Type B pancreatic cell (in vitro differentiated cells): ENCODE data around the gene KCNA3. TPM values are rescaled to one million over a fixed set of nuclear protein-coding genes. Genes with fewer than 3 reads are reported as not detected.

Experiments used
- DNase-seq: peaks from one replicate; pipeline ENCODE4 v3.0.0; 2021; ENCODE audit warnings: mixed read lengths; ENCODE audit not compliant: unreplicated experiment; ENCODE audit errors: extremely low spot score
- H3K27ac Mint-ChIP-seq: 2 replicates; pipeline ENCODE4 v1.8.0; 2021; ENCODE audit warnings: mild to moderate bottlenecking, mixed read lengths
- H3K27me3 Mint-ChIP-seq: 2 replicates; pipeline ENCODE4 v1.8.0; 2021; ENCODE audit warnings: mixed read lengths
- H3K36me3 Mint-ChIP-seq: 2 replicates; pipeline ENCODE4 v1.8.0; 2021; ENCODE audit warnings: mixed read lengths
- H3K4me1 Mint-ChIP-seq: one replicate; pipeline ENCODE4 v1.8.0; 2021; ENCODE audit warnings: mixed read lengths; ENCODE audit not compliant: unreplicated experiment
- H3K4me3 Mint-ChIP-seq: 2 replicates; pipeline ENCODE4 v1.8.0; 2021; ENCODE audit warnings: mild to moderate bottlenecking, mixed read lengths
- H3K9me3 Mint-ChIP-seq: 2 replicates; pipeline ENCODE4 v1.8.0; 2021; ENCODE audit warnings: mixed read lengths
- total RNA-seq: library from RNA; stranded (reverse); gene quantifications from 2 replicates; pipeline ENCODE4 v1.2.1, GENCODE V29; 2021; ENCODE audit warnings: low replicate concordance
- TF ChIP-seq, protein P1 (sequence below): fragments of 200-600 bp; sonication (generic); conservative IDR thresholded peaks from 2 replicates; pipeline ENCODE4 v1.5.0; 2021; ENCODE audit warnings: antibody characterized with exemption, mild to moderate bottlenecking

KCNA3 gene
- total RNA-seq, 1 donor from 2014 or later: 0.94 TPM

DNA sequence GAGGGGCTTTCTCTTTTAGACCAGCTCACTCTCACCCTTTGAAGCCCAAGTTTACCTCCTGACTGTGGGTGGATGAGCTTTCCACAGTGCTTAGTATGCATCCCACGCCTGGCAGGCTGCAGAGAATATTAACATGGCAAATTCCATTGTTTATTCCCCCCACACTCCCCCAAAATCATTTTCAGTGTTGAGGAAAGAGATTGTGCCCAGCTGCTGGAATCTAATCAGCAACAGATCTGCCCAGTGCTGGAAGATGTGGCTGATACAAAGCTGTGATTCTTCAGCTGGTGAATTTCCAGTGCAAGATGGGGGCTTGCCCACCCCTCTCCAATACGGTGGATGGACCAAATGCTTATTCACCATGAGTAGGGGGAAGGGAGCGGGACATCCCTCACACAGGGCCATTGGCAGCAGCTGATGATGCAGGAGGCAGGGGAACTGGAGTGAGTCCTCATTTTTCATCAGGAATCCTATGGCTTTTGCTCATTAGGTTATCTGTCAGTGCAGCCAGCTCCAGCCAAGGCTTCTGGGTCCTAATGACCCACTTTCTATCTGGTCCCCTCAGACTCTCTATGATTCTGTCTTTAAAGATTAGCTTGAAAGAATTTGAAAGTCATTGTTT is 39.7 kb upstream of the KCNA3 start:
- H3K4me3 Mint-ChIP-seq: no peak overlapping the region
- TF ChIP-seq, protein P1, sequence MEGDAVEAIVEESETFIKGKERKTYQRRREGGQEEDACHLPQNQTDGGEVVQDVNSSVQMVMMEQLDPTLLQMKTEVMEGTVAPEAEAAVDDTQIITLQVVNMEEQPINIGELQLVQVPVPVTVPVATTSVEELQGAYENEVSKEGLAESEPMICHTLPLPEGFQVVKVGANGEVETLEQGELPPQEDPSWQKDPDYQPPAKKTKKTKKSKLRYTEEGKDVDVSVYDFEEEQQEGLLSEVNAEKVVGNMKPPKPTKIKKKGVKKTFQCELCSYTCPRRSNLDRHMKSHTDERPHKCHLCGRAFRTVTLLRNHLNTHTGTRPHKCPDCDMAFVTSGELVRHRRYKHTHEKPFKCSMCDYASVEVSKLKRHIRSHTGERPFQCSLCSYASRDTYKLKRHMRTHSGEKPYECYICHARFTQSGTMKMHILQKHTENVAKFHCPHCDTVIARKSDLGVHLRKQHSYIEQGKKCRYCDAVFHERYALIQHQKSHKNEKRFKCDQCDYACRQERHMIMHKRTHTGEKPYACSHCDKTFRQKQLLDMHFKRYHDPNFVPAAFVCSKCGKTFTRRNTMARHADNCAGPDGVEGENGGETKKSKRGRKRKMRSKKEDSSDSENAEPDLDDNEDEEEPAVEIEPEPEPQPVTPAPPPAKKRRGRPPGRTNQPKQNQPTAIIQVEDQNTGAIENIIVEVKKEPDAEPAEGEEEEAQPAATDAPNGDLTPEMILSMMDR: no peak
- H3K4me1 Mint-ChIP-seq: no peaks in the 10 kb centered on the region
- H3K27me3 Mint-ChIP-seq: peaks cover 33% of the 10 kb centered on the region
- no peak for DNase-seq
- H3K9me3 Mint-ChIP-seq: no peaks in the 10 kb centered on the region
- H3K27ac Mint-ChIP-seq: no peak overlapping the region
- H3K36me3 Mint-ChIP-seq: no peaks in the 10 kb centered on the region

DNA sequence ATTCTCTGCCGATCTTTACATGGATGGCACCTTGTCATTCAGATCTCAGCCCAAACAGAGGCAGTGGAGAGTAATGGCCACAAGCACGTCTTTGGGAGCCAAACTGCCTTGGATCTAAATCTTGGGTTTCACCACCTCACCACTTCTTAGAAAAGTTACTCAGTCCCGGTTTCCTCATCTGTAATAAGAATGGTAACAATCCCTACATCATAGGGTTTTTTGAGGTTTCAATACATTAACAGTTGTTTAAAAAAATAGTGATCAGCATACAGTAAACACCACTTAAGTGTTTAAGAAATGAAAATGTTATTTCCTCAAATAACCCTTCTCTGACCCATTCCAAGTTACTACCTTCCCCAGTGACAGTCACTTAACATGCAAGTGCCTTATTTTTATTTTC is 38.5 kb upstream of the KCNA3 start:
- TF ChIP-seq, protein P1: no peak
- Mint-ChIP-seq H3K36me3 (no peaks in the 10 kb centered on the region), H3K4me3 (no peak overlapping the region), H3K9me3 (no peaks in the 10 kb centered on the region), H3K4me1 (no peaks in the 10 kb centered on the region), H3K27ac (no peak overlapping the region), H3K27me3 (peaks cover 25% of the 10 kb centered on the region)
- DNase-seq: no peak

DNA sequence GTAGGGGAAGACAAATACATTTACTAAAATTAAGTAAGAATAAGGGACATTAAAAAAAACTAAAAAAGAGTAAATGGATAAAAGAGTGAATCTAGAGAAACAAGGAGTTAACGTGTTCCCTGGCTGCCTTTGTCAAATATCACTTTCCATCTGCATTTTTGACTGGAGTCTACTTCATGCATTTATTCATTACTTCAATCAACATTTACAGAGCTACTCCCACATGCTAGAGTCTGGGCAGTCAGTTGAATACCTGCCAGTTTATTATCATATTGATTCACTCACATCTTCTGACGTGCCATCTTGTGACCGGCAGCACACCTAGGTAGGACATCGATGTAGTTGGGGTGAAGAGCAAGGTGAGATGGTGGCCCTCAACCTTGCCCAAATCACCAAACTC is 35.6 kb upstream of the KCNA3 start:
- TF ChIP-seq, protein P1: no peak
- Mint-ChIP-seq H3K4me3 (no peak overlapping the region), H3K9me3 (no peaks in the 10 kb centered on the region), H3K36me3 (no peaks in the 10 kb centered on the region), H3K27ac (no peak overlapping the region), H3K4me1 (no peaks in the 10 kb centered on the region), H3K27me3 (peaks cover 17% of the 10 kb centered on the region)
- no peak for DNase-seq

DNA sequence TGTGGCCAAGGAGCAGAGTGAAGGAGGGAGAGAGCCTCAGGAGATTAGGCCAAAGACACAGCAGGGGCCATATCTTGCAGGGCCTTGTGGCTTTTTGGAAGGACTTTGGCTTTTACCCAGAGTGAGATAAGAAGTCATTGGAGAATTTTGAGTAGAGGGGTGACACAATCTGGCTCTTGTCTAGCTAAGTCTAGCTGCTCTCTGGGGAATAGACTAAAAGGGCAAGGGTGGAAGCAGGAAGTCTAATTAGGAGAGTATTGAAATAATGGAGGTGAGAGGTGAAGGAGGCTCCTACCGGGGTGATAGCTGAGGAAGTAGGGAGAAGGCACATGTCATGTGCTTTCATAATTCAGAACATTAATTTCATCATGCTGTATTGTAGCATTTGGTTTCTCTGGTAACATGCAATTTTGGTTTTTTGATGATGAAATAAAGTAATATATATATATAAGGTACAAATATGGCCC is 34.3 kb upstream of the KCNA3 start:
- no peaks in the 10 kb centered on the region for H3K9me3 Mint-ChIP-seq
- peaks cover 14% of the 10 kb centered on the region for H3K27me3 Mint-ChIP-seq
- DNase-seq: no peak
- H3K27ac Mint-ChIP-seq: no peak overlapping the region
- H3K4me3 Mint-ChIP-seq: no peak overlapping the region
- TF ChIP-seq, protein P1: no peak
- no peaks in the 10 kb centered on the region for H3K36me3 Mint-ChIP-seq
- no peaks in the 10 kb centered on the region for H3K4me1 Mint-ChIP-seq

DNA sequence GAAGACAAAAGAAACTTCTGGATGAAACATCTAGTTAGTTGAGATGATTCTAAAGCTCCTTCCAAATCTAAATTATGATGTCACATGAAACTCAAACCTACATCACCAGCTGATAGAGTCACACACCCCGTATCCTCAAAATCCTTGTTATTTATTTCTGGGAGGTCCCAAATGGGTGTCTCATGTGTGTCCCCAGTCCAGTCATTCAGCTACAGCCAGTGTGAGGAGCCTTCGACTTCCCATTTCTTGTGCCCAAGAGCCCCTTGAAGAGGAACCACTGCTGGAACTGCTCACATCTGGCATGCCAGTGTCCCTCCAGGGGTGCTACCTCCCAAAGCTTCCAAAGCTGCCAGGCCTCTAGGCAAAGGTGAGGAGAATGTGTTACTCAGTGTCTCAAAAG is 32.5 kb upstream of the KCNA3 start:
- Mint-ChIP-seq H3K27me3 (peaks cover 4% of the 10 kb centered on the region), H3K4me1 (no peaks in the 10 kb centered on the region), H3K9me3 (no peaks in the 10 kb centered on the region), H3K4me3 (no peak overlapping the region), H3K27ac (no peak overlapping the region), H3K36me3 (no peaks in the 10 kb centered on the region)
- no peak for DNase-seq
- TF ChIP-seq, protein P1: no peak
